NCI-H446 treated with DMSO at 0.1 percent for 48 hours (cell line): Measurements from ENCODE around the gene FANCF.

Experiments
- DNase-seq: peaks from one replicate; lab custom pipeline; 2025; lab: John Stamatoyannopoulos, UW

FANCF gene

GRCh38 chr11:22624742-22625447 lies 728 bp downstream of the FANCF start:
- DNase-seq = peak; percentile 87

DNA sequence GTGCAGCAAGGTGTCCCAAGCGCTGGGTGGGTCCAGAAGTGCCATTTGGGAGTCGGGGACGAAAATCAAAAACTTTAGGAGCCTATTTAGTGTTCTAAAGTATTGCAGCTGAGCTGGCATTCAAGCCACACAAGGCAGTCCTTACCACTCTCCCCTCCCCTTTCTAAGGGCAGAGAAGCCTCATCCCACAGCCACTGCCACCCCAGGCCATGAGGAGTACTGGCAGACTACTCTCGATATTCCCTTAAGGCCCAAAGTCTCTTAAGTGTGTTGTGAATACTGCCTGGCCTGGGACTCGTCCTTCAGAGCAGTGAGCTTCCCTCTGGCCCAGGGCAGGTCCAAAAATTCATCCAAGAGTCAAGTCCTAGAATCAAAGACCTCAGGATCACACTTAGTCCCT lies 7.8 kb downstream of the FANCF start:
- DNase-seq = no peak

DNA sequence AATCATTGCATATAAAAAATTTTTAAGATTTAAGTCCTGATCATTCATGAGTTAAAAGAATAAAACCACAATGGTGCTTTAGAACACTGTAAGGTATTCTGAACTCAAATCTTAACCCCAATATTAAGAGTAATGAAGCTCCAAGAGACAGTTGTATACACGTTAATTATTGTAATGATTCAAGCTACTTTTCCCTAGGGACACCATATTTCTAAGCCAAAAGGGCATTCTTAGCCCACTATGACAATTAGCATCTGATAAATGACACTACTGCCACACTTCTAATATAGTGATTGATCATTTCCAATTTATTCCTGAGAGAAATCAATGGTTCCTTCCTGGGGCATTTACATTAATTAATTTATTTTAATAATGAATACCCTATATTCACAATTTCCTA lies 21.7 kb downstream of the FANCF start:
- no peak for DNase-seq

- DNase-seq = no peak
These were observed 23.1 kb downstream of the FANCF start for GRCh38 chr11:22602504-22602903.

GRCh38 chr11:22599458-22599857 lies 26.2 kb downstream of the FANCF start:
- DNase-seq = no peak

DNA sequence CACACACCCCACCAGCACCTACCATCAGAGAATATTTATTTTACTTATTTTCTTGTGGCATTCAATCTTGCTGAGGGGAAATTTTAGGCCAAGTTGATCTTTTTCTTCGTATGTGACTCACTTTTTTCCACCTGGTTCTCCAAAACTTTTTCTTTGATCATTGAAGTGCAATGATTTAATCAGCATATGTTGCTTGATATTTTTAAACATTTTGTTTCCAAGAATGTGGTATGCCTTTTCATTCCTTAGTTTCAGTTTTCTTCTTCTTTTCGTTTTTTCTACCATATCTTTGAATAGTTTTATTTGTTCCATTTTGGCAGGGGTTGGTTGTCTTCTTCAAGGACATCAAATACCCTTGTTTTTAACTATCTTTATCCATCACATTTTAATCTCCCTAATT lies 28.6 kb downstream of the FANCF start:
- DNase-seq = no peak

DNA sequence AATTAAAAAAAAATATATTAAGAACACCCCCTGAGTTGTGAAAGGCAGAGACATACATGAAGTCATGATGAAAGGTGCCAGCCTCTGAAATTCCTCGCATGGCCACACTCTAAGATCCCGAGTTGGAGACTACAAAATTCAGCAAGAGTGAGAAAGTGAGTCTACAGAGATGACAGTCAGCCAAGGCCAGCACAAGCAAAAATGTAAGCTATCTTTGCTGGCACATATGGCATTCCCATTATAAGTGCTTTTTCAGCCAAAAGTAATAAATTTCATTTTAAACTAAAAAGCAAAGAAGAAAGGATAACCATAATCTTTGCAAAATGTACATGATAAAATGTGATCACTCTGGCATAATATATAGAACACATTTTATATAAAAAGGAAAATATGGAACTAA lies 40.6 kb downstream of the FANCF start:
- DNase-seq = peak; percentile 98

DNA sequence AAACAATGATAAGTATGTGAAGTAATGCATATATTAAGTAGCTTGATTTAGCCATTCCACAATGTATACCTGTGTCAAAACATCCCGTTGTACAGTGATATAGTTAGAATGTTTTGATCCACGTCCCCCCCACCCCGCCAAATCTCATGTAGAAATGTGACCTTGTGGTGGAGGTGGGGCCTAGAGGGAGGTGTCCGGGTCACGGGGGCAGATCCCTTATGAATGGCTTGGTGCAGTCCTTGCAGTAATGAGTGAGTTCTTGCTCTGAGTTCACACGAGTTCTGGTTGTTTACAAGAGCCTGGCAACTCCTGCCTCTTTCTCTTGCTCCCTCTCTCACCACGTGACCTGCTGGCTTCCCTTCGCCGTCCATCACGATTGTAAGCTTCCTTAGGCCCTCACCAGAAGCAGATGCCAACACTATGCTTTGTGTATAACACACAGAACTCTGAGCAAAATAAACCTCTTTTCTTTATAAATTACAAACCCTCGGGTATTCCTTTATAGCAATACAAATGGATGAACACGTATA lies 41.6 kb downstream of the FANCF start:
- DNase-seq = no peak

- no peak for DNase-seq
These were observed 43.5 kb downstream of the FANCF start for GRCh38 chr11:22582151-22582410.

DNA sequence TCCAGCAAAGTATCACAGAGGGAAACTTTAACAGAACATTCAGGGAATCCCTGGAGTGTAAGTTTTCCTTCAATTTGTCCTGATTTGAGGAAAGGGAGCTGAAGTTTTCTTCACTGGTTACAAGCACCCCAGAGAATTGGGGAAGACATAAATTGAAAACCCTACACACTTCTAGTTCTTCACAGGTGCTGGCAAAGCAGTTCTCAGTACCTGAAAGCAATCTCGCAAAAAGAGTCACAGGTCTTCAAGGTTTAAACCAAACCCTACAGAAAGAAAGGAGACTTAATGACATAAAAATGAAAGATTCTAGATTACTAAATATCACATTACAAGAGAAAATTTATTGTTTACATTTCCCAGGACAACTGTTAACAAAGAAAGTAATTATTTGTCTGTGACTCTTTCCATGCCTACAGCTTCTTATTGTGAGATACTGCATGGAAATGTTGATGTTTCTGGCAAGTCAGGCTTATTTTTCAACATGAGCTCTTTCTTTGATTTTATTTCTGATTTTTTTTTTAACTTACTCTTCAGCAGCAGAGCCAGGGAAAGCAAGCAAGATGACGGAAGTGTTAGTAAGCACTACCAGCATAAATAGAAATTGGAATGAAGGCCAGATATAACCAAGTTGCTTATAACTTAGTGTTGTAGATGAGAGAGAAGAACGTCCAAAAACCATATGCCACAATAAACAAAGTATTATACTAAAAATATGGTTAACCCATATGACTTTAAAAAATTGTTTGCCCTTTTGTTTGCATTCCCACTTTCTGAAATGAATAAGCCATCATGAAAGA lies 44.1 kb downstream of the FANCF start:
- DNase-seq = peak; percentile 74

DNA sequence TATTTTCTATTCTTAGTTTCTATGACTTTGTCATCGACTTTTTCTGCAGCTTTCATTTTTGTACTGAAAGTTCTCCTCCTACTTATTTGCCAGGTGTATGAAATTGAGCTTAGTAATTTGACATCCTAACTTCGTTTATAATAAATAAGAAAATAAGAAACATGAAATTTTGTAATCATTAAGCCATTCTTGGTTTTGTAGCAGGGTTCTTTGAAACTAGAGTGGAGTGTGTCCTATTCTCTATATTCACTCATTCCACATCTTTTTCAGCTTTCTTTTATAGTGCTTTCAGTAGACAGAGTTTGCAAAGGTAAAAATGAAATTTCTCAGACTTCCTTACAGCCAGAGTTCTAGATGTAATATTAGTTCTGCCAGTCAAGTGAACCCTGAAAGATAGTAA lies 47.8 kb downstream of the FANCF start:
- no peak for DNase-seq
